ENCODE data around the gene ZNF827.

ZNF827 gene

GRCh38 chr4:145795521-145795920 lies 143.1 kb downstream of the ZNF827 start:
- no peak overlapping the region for H3K4me3 ChIP-seq (ENCODE audit: low read depth, low read length)
- H3K9ac ChIP-seq (ENCODE audit: low read depth, low read length): no peak overlapping the region
- H3K27me3 ChIP-seq (ENCODE audit: control insufficient read depth, insufficient read depth, low read length): no peaks in the 10 kb centered on the region
- H3K9me3 ChIP-seq (ENCODE audit: control insufficient read depth, insufficient read depth, low read length): no peaks in the 10 kb centered on the region
- no peak overlapping the region for H3K27ac ChIP-seq (ENCODE audit: low read depth, low read length)
- H3K4me1 ChIP-seq (ENCODE audit: control insufficient read depth, insufficient read depth, low read length): peaks cover 13% of the 10 kb centered on the region; the same call in 1 of the 2 replicates
- 0 out of 2 replicates have a peak, but pooled peaks cover 5% of the 10 kb centered on the region for H3K36me3 ChIP-seq (ENCODE audit: control insufficient read depth, insufficient read depth, low read length)

- Histone ChIP-seq H3K4me3 (ENCODE audit: low read depth, low read length) (no peak overlapping the region), H3K4me1 (ENCODE audit: control insufficient read depth, insufficient read depth, low read length) (peaks cover 13% of the 10 kb centered on the region; the same call in 1 of the 2 replicates), H3K9me3 (ENCODE audit: control insufficient read depth, insufficient read depth, low read length) (no peaks in the 10 kb centered on the region), H3K9ac (ENCODE audit: low read depth, low read length) (no peak overlapping the region), H3K27ac (ENCODE audit: low read depth, low read length) (no peak overlapping the region), H3K27me3 (ENCODE audit: control insufficient read depth, insufficient read depth, low read length) (no peaks in the 10 kb centered on the region), H3K36me3 (ENCODE audit: control insufficient read depth, insufficient read depth, low read length) (no peaks in the 10 kb centered on the region)
Measured at GRCh38 chr4:145792429-145792828, 146.2 kb downstream of the ZNF827 start.

GRCh38 chr4:145791988-145792387 lies 146.6 kb downstream of the ZNF827 start:
- peak overlapping the region; percentile 11 for H3K27ac ChIP-seq (ENCODE audit: low read depth, low read length)
- H3K9me3 ChIP-seq (ENCODE audit: control insufficient read depth, insufficient read depth, low read length): no peaks in the 10 kb centered on the region
- H3K36me3 ChIP-seq (ENCODE audit: control insufficient read depth, insufficient read depth, low read length): no peaks in the 10 kb centered on the region
- H3K9ac ChIP-seq (ENCODE audit: low read depth, low read length): no peak overlapping the region
- H3K4me3 ChIP-seq (ENCODE audit: low read depth, low read length): no peak overlapping the region
- no peaks in the 10 kb centered on the region for H3K27me3 ChIP-seq (ENCODE audit: control insufficient read depth, insufficient read depth, low read length)
- peaks cover 13% of the 10 kb centered on the region; the same call in 1 of the 2 replicates for H3K4me1 ChIP-seq (ENCODE audit: control insufficient read depth, insufficient read depth, low read length)

GRCh38 chr4:145788755-145789154 lies 149.9 kb downstream of the ZNF827 start:
- Histone ChIP-seq H3K4me3 (ENCODE audit: low read depth, low read length) (no peak overlapping the region), H3K4me1 (ENCODE audit: control insufficient read depth, insufficient read depth, low read length) (peaks cover 13% of the 10 kb centered on the region; the same call in 1 of the 2 replicates), H3K27me3 (ENCODE audit: control insufficient read depth, insufficient read depth, low read length) (no peaks in the 10 kb centered on the region), H3K9ac (ENCODE audit: low read depth, low read length) (no peak overlapping the region), H3K36me3 (ENCODE audit: control insufficient read depth, insufficient read depth, low read length) (no peaks in the 10 kb centered on the region; the same call in 1 of the 2 replicates), H3K9me3 (ENCODE audit: control insufficient read depth, insufficient read depth, low read length) (no peaks in the 10 kb centered on the region), H3K27ac (ENCODE audit: low read depth, low read length) (no peak overlapping the region)

GRCh38 chr4:145786830-145787229 lies 151.8 kb downstream of the ZNF827 start:
- Histone ChIP-seq H3K27ac (ENCODE audit: low read depth, low read length) (no peak overlapping the region), H3K9ac (ENCODE audit: low read depth, low read length) (no peak overlapping the region), H3K27me3 (ENCODE audit: control insufficient read depth, insufficient read depth, low read length) (no peaks in the 10 kb centered on the region), H3K4me1 (ENCODE audit: control insufficient read depth, insufficient read depth, low read length) (peaks cover 2% of the 10 kb centered on the region; the same call in 1 of the 2 replicates), H3K4me3 (ENCODE audit: low read depth, low read length) (no peak overlapping the region), H3K9me3 (ENCODE audit: control insufficient read depth, insufficient read depth, low read length) (no peaks in the 10 kb centered on the region), H3K36me3 (ENCODE audit: control insufficient read depth, insufficient read depth, low read length) (no peaks in the 10 kb centered on the region; the same call in 1 of the 2 replicates)

- no peaks in the 10 kb centered on the region; the same call in none of the 2 replicates for H3K36me3 ChIP-seq (ENCODE audit: control insufficient read depth, insufficient read depth, low read length)
- H3K4me3 ChIP-seq (ENCODE audit: low read depth, low read length): no peak overlapping the region
- no peak overlapping the region for H3K9ac ChIP-seq (ENCODE audit: low read depth, low read length)
- no peaks in the 10 kb centered on the region for H3K4me1 ChIP-seq (ENCODE audit: control insufficient read depth, insufficient read depth, low read length)
- no peak overlapping the region for H3K27ac ChIP-seq (ENCODE audit: low read depth, low read length)
- H3K9me3 ChIP-seq (ENCODE audit: control insufficient read depth, insufficient read depth, low read length): no peaks in the 10 kb centered on the region
- no peaks in the 10 kb centered on the region for H3K27me3 ChIP-seq (ENCODE audit: control insufficient read depth, insufficient read depth, low read length)
Measured at GRCh38 chr4:145786261-145786660, 152.4 kb downstream of the ZNF827 start.

GRCh38 chr4:145785391-145786008 lies 153.1 kb downstream of the ZNF827 start:
- no peaks in the 10 kb centered on the region for H3K4me1 ChIP-seq (ENCODE audit: control insufficient read depth, insufficient read depth, low read length)
- H3K4me3 ChIP-seq (ENCODE audit: low read depth, low read length): no peak overlapping the region
- no peaks in the 10 kb centered on the region for H3K9me3 ChIP-seq (ENCODE audit: control insufficient read depth, insufficient read depth, low read length)
- H3K36me3 ChIP-seq (ENCODE audit: control insufficient read depth, insufficient read depth, low read length): no peaks in the 10 kb centered on the region; the same call in none of the 2 replicates
- no peak overlapping the region for H3K27ac ChIP-seq (ENCODE audit: low read depth, low read length)
- H3K9ac ChIP-seq (ENCODE audit: low read depth, low read length): no peak overlapping the region
- no peaks in the 10 kb centered on the region for H3K27me3 ChIP-seq (ENCODE audit: control insufficient read depth, insufficient read depth, low read length)

GRCh38 chr4:145784036-145784435 lies 154.6 kb downstream of the ZNF827 start:
- no peaks in the 10 kb centered on the region for H3K9me3 ChIP-seq (ENCODE audit: control insufficient read depth, insufficient read depth, low read length)
- no peak overlapping the region for H3K9ac ChIP-seq (ENCODE audit: low read depth, low read length)
- H3K27ac ChIP-seq (ENCODE audit: low read depth, low read length): no peak overlapping the region
- peaks cover 5% of the 10 kb centered on the region for H3K36me3 ChIP-seq (ENCODE audit: control insufficient read depth, insufficient read depth, low read length)
- H3K27me3 ChIP-seq (ENCODE audit: control insufficient read depth, insufficient read depth, low read length): no peaks in the 10 kb centered on the region
- H3K4me1 ChIP-seq (ENCODE audit: control insufficient read depth, insufficient read depth, low read length): peaks cover 13% of the 10 kb centered on the region
- H3K4me3 ChIP-seq (ENCODE audit: low read depth, low read length): no peak overlapping the region

- H3K36me3 ChIP-seq (ENCODE audit: control insufficient read depth, insufficient read depth, low read length): peaks cover 14% of the 10 kb centered on the region
- no peak overlapping the region for H3K27ac ChIP-seq (ENCODE audit: low read depth, low read length)
- H3K4me1 ChIP-seq (ENCODE audit: control insufficient read depth, insufficient read depth, low read length): peaks cover 13% of the 10 kb centered on the region
- H3K9me3 ChIP-seq (ENCODE audit: control insufficient read depth, insufficient read depth, low read length): no peaks in the 10 kb centered on the region
- H3K9ac ChIP-seq (ENCODE audit: low read depth, low read length): no peak overlapping the region
- no peaks in the 10 kb centered on the region for H3K27me3 ChIP-seq (ENCODE audit: control insufficient read depth, insufficient read depth, low read length)
- no peak overlapping the region for H3K4me3 ChIP-seq (ENCODE audit: low read depth, low read length)
Measured at GRCh38 chr4:145782756-145783155, 155.9 kb downstream of the ZNF827 start.

- no peak overlapping the region for H3K9ac ChIP-seq (ENCODE audit: low read depth, low read length)
- no peak overlapping the region for H3K4me3 ChIP-seq (ENCODE audit: low read depth, low read length)
- no peaks in the 10 kb centered on the region for H3K9me3 ChIP-seq (ENCODE audit: control insufficient read depth, insufficient read depth, low read length)
- H3K4me1 ChIP-seq (ENCODE audit: control insufficient read depth, insufficient read depth, low read length): peaks cover 13% of the 10 kb centered on the region
- H3K27ac ChIP-seq (ENCODE audit: low read depth, low read length): no peak overlapping the region
- H3K27me3 ChIP-seq (ENCODE audit: control insufficient read depth, insufficient read depth, low read length): no peaks in the 10 kb centered on the region
- peaks cover 28% of the 10 kb centered on the region for H3K36me3 ChIP-seq (ENCODE audit: control insufficient read depth, insufficient read depth, low read length)
Measured at GRCh38 chr4:145781351-145781750, 157.3 kb downstream of the ZNF827 start.

GRCh38 chr4:145779319-145779801 lies 159.3 kb downstream of the ZNF827 start:
- H3K27ac ChIP-seq (ENCODE audit: low read depth, low read length): peak overlapping the region; percentile 70
- no peaks in the 10 kb centered on the region for H3K9me3 ChIP-seq (ENCODE audit: control insufficient read depth, insufficient read depth, low read length)
- no peak overlapping the region for H3K9ac ChIP-seq (ENCODE audit: low read depth, low read length)
- H3K4me1 ChIP-seq (ENCODE audit: control insufficient read depth, insufficient read depth, low read length): peaks cover 13% of the 10 kb centered on the region
- H3K4me3 ChIP-seq (ENCODE audit: low read depth, low read length): no peak overlapping the region
- peaks cover 47% of the 10 kb centered on the region for H3K36me3 ChIP-seq (ENCODE audit: control insufficient read depth, insufficient read depth, low read length)
- no peaks in the 10 kb centered on the region for H3K27me3 ChIP-seq (ENCODE audit: control insufficient read depth, insufficient read depth, low read length)

Data from HUES48 (cell line).